Activated CD4-positive, CD25-positive, alpha-beta regulatory T cell (primary cell): ENCODE data around the gene ARHGAP32.

ENCODE experiments used
- DNase-seq, 4 experiments: peaks; one replicate each; lab custom pipeline; 2025; lab: John Stamatoyannopoulos, UW

ARHGAP32 gene

DNA sequence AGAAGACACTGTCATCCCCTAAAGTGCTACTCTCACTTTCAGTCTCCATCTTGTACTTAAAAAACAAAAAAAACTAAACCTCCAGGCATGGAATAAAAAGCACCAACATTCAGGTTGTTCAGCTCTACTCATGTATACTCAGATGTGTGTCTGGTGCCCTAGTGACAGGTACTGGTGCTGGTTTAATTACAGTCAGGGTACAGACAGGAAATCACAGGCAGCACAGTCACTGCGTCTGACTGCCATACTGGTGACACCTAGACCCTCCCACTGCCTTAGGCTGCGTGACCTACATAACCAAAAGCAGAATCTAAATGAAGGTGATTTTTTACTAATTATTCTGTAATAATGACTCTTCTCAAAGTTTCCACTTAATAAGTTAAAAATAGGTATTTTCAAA is at the start of gene ARHGAP32:
Gene ARHGAP32 (minus strand): TSS at position 176 of the 400 bp plus-strand sequence. CDS start 127 bp downstream, at position 49.
- no peak for DNase-seq

DNA sequence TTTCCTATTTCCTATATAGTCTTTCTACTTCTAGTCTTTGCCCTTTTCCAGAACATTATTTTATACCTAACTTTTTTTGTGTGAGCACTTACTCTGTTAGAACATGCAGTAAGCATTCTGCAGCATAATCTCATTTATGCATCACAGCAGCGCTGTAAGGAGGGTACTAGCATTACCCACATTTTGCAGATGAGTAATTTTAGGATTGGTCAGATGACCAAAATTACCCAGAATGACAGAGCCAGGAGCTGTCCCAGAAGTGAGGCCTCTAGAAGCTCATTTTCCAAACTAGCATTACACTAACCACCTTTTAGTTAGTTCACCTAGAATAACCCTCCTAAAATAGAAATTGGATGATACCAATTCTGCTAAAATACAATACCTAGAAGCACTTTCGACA is 47.1 kb upstream of the ARHGAP32 start:
- DNase-seq = no peak

DNA sequence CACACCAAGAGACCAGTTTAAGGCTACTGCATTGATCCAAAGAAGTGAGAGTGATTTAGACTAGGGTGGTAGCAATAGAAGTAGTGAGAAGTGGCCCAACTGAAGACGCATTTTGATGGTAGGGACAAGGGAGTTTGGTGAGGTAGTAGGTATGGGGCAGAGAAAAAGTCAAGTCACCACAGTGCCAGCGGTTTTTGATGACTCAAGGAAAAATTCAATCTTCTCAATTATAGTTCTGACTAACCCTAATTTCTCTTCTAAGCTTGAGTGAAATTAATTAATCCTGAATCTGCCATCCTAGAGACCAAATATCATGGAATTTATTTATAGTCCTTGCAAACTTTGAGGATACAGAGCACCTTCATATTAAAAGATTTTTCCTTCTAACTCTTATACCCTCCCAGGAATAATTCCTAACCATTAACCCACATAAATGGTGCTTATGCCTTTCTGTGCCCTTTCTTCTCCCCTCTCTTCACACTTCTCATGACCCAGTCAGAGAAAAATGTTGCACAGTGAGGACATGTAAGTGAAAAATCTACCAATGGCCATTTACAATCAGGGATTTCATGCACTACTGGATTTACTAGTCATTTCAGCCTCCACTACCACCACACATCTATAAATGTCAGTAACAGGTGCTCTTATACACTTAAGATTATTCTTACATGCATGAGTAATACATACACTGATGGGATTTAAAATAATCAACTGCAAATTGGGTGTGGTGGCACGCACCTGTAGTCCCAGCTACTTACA is 45.9 kb upstream of the ARHGAP32 start:
- no peak for DNase-seq

DNA sequence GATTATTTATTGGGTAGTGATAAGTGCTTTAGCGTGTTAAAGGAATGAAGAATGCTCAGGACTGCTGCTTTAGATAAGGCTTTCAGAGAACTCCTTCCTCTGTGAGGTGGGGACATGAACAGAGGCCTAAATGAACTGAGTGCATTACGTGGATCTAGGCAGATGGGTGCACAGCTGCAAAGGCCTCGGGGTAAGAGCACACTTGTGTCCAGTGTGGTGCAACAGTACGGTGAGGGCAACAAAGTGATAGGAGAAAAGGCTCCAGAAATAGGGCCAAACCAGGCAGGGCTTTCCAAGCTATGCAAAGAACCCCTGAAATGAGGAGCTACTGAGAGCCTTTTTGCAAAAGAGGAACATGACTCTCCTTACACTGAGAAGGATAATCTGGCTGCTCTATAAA is 45.3 kb upstream of the ARHGAP32 start:
- DNase-seq = no peak

DNA sequence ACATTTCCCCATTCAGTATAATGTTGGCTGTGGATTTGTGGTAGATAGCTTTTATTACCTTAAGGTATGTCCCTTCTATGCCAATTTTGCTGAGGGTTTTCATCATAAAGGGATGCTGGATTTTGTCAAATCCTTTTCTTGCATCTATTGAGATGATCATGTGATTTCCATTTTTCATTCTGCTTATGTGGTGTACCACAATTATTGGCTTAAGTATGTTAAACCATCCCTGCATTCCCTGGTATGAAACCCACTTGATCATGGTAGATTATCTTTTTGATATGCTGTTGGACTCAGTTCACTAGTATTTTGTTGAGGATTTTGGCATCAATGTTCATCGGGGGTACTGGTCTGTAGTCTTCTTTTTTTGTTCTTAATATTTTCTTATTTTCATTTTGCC is 44.7 kb upstream of the ARHGAP32 start:
- DNase-seq = no peak

DNA sequence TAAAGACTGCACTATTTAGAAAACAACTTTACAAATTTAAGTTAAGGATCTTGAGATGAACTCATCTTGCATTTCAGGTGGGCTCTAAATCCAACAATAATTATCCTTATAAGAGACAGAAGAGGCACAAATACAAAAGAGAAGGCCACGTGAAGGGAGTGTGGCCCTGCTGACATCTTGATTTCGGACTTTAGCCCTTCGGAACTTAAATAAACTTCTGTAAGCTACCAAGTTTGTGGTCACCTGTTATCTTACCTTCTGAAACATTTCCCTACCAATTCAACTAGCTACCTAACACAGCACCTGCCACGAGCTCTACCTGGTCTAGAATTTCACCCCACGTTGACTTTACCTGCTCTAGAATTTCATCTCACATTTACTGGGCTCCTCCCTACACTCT is 42.9 kb upstream of the ARHGAP32 start:
- DNase-seq = no peak

DNA sequence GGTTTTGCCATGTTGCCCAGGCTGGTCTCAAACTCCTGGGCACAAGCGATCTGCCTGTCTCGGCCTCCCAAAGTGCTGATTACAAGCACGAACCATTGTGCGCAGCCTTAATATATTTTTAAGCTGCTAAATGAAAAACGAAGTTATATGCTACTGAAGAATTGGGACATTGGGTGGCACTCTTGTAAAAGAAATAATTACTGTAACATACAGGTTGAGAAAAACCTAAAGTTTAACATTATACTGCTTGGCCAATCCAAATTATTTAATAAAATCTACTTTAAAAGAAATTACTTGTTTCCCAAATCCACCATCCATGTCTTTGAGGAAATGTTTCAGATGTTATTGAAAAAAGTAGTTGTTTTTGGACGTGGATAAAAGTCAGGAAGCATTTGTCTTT is 37.9 kb upstream of the ARHGAP32 start:
- no peak for DNase-seq

DNA sequence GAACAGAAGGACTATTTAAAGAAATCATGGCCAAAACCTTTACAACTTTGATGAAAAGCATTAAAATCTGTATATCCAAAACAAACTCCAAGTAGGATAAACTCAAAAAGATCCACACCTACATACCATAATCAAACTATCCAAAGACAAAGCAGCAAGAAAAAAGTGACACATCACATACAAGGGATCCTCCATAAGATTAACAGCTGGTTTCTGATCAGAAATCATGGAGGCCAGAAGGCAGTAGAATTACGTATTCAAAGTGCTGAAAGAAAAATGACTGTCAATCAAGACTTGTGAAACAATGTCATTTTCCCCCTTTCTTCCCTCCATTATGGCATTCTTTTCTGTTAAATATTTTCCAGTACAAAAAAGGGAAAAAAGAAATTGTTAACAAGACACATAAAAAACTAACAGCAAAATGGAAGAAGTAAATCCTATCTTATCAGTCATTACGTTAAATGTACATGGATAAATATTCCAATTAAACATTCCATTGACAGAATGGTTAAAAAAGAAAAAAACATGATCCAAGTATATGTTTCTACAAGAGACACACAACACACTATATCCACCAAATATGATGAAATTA is 34.2 kb upstream of the ARHGAP32 start:
- no peak for DNase-seq

DNA sequence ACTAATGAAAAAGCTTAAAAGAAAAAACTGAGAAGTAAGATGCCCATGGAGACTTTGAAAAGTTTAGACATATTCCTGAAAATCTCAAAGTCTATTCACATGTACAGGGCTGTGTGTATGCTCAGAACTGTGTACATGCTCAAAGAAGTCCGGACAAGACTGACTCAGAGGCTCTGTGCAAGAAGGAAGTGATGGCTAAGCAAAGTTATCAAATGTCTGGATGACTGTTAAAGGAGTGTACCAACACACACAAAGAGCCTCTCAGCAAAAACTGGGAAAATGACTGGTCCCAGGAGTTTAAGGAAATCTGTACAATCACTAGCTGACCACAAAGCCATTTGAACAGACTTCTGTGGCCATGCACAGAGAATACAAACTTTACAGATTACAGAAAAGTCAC is 33.1 kb upstream of the ARHGAP32 start:
- DNase-seq = no peak

DNA sequence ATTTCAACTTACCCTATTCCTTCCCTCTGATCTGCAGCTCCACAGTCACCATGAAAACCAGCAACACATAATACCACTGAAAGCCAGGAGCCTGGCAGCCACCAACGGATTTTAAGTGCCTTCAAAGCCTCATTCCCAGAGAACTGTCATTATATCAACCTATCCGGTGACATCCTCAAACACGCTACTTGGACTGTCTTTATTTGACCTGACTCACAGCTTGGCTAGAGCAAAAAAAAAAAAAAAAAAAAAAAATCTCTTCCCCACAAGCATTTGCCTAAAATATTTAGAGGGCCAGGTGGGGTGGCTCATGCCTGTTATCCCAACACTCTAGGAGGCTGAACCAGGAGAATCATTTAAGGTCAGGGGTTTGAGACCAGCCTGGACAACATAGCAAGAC is 32.4 kb upstream of the ARHGAP32 start:
- no peak for DNase-seq

DNA sequence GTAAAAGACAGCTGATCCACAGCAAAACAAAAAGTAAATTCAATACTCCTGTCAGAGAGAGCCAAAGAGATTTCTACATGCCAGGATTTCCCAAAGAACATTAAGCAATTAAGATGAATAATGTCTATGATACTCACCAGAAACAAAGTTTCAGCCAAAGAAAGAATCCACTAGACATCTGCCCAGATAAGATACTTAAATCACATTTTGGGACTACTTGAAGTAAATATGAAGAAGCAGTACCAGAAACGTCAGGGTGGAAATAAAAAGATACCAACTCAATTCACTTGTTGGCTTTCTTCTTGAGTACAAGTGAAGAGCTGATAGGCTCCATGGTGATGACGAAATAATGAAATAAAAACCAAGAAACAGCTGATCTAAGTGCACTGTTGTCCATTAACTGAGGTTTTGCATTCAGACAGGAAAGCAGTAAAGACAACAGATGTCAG is 31.6 kb upstream of the ARHGAP32 start:
- no peak for DNase-seq

DNA sequence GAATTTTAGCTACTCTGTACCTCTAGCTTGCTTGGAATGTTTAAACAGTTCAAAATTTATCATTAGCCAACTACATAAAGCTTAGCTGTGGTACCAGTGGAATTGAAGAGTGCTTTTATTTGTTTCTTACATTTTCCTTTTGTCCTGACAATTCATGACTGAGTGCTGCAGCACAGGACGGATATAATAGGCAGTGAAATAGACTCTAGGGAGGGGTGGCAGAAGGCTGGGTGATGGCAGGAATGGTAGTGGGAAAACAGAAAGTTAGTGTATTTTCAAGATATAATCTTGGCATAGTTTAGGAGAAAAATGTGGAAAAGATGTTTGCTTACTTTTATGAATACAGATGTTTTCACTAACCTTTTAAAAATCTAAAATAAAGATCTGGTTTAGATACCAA is 31.1 kb upstream of the ARHGAP32 start:
- no peak for DNase-seq

DNA sequence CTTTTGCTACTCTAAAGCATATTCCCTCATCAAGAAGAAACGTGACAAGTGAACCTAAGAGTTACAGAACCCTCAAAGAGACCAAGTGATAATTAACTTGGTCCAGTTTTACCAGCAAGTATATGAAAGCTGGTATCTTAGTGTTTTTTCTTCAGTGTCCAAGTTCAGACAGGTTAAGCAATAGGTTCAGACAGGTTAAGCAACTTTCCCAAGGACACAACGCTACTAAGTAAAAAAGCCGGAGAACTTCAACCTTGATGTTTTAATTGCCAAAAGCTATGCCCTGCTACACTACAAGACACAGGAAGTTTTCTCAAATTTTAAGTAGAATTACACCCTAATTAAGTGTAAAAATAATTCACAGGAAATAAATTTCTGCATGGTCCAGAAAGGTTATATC is 30.0 kb upstream of the ARHGAP32 start:
- DNase-seq = no peak

DNA sequence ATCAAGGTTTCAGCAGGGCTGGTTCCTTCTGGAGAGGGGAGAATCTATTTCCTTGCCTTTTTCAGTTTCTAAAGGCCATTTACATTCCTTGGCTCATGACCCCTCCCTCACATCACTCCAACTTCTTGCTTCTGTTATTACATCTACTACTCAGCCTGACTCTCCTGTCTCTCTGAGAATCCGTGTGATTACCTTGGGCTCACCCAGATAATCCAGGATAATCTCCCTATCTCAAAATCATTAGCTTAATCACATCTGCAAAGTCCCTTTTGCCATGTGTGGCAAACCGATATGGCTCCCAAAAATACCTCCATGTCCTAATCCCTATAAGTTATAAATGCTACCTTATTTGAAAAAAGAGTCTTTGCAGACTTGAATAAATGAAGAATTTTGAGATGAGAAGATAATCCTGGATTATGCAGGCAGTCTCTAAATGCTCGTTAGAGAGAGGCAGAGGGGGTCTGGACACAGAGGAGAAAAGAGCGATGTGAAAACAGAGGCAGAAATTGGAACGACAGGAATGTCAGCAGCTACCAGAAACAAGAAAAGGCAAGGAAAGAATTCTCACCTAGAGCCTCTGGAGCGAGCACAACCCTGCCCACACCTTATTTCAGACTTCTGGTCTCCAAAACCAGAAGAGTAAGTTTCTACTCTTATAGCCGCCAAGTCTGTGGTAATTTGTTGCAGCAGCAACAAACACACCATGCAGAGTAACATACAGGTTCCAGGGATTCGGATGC is 23.6 kb upstream of the ARHGAP32 start:
- no peak for DNase-seq

DNA sequence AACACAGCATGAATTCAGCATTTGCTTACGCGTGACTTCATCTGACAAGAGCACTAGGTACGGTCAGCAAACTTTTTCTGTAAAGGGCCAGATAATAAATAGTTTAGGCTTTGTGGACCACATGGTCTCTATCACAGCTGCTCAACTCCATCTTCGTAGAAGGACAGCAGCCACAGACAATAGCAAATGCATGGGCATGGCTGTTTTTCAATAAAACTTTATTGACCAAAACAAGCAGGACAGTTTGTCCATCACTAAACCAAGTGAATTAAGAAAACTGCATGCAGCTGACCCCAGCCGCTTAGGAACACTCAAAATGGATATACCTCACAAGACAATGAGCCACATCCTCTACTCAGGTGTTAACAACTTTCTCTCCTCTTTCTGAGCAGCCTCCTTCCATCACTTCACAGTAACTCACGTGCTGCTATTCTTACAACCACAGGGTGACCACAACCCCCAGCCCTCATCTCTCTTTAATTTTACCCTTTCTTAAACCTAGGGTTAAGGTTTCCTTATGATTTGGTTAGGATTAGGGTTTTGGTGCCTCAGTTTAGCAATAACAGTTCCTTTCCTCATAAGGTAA is 22.7 kb upstream of the ARHGAP32 start:
- no peak for DNase-seq

DNA sequence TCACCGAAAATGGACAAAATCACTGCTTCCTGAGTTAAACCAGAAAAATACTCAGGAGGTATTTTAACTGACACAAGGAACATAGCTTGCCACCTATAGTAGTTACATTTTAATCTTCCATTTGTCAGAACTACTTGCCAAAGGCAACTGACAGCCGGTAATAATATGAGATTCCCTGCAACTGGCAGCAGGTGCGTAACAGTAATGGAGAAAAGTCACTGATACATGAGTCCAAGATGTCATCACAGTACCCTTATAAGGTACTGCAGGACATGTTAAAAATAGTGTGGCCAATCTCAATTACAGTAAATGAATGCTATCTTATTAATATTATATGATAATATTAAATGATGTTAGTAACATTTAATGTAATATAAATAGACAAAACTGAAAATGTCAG is 21.1 kb upstream of the ARHGAP32 start:
- DNase-seq = no peak

DNA sequence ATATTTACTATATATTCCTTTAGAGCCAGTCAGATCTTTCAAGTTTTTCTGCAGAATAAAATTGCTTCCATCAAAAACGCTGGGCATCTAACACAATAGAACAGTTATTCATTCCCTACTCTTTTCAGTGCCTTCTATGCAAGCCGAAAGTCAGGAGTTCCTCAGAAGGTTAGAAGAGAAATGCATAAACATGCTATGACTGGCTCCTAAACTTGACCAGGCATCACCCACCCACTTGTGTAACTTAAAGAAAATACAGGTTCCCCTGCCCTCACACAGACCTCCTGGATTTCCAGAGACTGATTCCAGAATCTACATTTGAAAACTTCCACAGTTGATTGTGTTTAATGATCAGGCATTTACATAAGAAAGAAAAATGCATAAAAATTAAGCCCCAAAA is 19.3 kb upstream of the ARHGAP32 start:
- no peak for DNase-seq

DNA sequence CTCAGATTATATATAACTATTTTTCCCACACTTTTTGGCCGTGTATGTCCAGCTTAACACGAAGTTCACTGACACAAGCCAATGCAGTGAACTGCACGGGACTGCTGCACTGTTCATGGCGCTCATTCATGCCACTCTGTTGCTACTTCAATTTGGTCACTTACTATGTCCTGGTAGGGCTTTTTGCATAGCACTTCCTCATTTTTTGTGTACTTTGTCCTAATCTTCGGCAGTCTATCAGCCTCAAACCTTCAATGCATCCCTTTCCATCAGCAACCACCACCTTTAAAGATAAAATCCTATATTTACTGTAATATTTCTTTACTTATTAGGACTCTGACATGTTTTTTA is 18.7 kb upstream of the ARHGAP32 start:
- DNase-seq = no peak

DNA sequence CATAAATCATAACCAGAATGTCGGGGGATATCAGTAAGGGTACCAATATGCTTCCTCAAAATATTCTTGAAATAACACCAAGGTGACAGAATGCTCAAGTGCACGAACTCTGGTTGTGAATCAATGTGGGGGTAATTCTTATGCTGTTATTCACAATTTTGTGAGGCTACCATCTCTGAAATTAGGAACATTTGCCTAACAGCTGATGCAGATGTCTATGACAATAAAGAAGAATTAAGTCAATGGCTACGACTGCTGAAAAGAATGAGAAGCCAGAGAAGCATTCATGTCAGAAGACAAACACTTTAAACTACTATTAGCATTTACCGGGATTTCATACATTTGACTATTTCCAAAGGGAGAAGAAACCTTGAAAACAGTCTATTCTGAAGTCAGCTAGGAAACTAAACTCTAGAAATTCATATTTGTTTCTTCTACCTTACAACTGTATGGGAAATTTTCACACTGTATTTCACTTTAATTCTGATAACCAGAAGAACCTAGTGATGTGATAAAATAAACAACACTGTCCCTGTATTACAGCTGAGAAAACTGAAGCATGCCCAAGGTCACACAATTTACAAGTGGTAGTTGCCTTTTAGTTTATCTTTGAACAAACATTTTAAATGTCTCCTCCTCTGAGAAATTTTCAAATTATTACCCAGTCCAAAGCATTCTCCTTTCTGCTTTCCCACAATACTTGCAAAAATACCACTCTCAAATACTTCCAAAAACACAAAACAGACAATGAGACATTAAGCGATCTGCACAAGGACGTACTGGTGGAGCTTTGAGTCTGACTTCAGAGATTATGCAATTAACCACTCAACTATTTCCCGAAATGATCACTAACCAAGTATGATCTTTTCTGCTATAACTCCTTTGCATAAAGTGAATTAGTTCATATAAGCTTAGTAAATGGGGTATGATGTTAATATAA is 18.0 kb upstream of the ARHGAP32 start:
- no peak for DNase-seq

DNA sequence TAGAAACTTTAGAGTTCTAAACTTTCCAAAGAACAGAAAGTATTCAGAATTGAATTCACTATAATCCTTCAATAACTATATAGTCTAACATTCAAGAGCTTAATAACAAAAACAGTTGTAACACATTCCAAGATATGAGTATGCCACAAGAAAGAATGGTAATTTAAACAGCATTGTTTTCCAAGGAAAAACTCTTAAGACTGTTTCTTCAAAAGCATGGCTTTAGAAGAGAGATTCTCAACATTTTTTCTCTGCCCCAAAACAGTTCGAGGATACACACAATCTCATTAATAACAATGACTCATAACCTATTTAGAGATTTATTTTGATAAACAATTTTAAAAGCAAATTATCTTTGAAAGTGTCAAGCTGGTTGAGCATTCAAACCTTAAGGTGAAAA is 16.7 kb upstream of the ARHGAP32 start:
- no peak for DNase-seq

DNA sequence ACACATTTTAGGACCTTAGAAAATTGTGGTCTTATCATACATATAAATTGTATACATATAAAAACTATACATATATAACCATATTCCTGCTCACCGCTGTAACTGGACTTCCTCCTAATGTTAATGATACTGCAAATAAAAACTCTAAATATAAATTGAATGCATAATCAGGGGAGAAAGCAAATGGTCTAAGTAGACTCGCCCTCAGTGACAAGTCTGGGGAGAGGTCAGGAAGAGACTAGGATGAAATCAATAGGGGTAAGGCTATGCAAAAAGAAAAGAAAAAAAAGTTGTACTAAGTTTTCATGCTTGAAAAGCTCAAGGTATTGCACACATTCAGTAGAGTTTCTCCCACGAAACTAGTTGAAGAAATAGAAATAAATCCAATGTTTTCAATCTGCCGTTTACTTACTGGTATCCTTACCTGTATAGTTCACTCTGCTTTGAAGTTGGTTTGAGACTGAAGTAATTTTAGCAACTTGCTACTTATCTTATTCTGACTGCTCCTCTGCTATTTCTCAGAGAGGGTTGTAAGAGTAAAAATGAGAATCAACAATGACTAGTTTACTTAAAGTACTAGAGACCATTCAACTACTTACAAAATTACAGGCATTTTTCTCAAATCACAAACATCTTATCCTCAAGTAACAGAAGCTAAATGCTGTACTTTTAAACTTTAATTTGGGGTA is 12.2 kb upstream of the ARHGAP32 start:
- no peak for DNase-seq
